ENCODE data around the gene MYO6.

Gene MYO6

DNA sequence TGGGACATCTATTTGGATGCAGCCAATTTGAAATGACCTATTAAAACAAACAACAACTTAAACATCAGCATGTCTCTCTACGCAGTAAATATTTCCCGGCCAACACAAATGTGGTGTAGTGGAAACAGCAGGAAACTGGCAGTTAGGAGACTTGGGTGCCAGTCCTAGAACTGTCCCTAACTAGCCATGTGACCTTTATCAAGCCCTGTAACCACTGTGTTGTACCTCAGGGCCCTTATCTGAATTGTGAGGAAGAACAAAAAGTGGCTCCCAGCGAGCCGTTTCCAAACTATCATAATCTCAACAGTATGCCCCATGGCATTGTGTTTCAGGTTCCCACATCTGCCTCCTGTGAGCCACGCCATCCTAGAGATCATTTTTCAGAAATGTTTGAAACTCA lies 198.9 kb downstream of the MYO6 start:
- no peak for DNase-seq (ENCODE audit: low read depth)

DNA sequence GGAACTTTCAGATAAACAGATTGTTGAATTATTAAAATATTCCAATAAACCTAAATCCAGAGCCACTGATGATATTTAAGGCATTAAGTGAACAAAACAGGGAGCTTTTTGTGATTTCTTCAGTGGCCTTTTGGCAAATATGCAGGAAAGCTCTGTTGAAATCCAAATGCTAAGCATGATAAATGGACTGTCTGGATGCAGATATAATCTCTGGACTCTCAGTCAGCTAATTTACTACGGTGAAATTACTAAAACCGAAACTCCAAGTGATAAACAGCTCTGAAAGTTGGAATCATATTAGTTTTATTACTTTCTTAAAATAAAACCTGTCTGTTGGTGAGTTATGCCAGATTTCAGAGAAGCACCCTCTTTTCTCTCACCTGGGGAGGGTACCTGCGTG lies 203.1 kb downstream of the MYO6 start:
- no peak for DNase-seq (ENCODE audit: low read depth)

DNA sequence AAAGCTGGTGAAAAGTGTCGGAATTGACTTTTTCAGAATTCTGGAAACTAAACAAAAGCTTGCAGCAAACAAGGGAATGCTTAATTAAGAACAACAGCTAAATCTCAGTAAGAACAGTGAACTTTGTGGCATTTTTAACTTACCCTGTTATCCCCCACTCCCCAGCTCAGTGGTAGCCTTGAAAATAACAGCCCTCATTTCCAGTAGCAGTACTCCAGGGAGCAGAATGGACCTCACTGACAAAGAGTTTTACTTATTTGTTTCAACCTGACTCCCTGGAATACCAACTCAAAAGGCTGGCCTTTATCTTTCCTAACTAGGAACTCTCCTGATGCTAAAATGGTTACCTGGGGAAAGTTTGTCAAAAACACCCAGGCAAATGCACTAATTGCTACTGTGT lies 214.5 kb downstream of the MYO6 start:
- no peak for DNase-seq (ENCODE audit: low read depth)

DNA sequence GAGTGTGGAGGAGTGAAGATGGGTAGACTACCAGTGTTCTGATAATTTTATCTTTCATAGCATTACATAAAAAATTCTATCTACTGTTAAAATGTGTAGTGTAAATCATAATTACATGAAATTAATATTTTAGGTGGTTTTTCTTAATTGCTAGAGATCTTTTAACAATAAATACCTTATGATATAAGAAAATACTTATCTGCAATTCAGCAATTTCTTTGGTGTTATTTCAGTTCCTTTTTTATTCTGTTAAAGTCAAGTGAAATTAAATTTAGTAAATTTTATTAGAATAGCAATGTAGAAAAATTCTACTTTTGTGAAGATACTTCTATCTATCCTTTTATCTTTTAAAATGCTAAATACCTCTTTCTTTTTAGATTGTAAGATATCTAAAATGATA lies 219.1 kb downstream of the MYO6 start:
- DNase-seq (ENCODE audit: low read depth): no peak

Data from stimulated activated CD8-positive, alpha-beta memory T cell treated with anti-CD3 and anti-CD28 coated beads, Interleukin-15, amount 100 ng/mL, for 1 hour (primary cell).